NCI-H82 treated with DMSO at 0.1 percent for 48 hours (cell line): ENCODE data around the gene CA11.
A peak's percentile ranks its signal among the peaks of the same experiment; 100 is the strongest.

Experiments
- DNase-seq: peaks from one replicate; lab custom pipeline; 2025; ENCODE audit not compliant: unreplicated experiment; lab: John Stamatoyannopoulos, UW

Gene CA11

DNA sequence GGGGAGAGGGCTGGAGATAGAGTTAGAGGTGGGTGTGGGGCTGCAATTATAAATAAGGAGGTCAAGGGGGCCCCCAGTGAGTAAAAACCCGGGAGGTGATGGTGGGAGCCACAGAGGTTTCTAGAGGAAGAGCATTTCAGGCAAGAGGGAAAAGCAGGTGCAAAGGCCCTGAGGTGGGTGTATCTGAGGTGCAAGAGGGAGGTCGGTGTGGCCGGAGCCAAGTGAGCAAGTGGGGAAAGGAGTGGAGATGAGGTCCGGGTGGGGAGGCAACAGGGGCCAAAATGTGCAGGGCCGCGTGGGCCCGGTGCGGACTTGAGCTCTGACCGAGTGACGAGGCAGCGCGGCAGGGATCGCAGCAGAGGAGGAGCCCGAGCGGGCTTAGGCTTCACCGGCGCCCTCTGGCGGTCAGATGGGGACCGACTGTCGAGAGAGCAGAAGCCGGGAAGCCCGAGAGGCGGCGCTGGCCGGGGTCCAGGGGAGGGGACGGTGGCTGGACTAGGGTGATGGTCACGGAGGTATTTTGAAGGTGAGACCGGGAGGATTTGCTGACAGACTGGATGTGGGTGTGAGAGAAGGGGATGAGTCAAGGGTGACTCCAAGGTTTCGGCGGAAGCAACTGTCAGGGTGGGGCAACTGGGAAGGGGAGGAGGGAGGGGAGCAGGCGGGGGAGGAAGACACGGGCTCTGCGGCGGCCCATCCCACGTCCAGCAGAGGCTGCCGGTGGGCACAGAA, 57.2 kb downstream of the CA11 start:
- DNase-seq = peak; percentile 66
